H1 (cell line): ENCODE measurements around the gene PCDHB10.

Experiments
- CTCF ChIP-seq, 3 experiments: IDR thresholded peaks; 1 replicate in 2 of 3; 2 replicates in 1 of 3; pipeline versions ENCODE4 v1.5.1 to v1.6.1; 2011; ENCODE audit warnings: low read length in 3 of 3, mild to moderate bottlenecking in 3 of 3, inconsistent platforms in 2 of 3, low read depth in 1 of 3, moderate library complexity in 1 of 3; ENCODE audit not compliant: insufficient read depth in 1 of 3; ENCODE audit errors: control extremely low read depth in 1 of 3
- EP300 ChIP-seq, 2 experiments: IDR thresholded peaks; 1 replicate in 1 of 2; 2 replicates in 1 of 2; pipeline ENCODE4 v1.6.1; 2011 to 2012; ENCODE audit warnings: low read depth in 2 of 2, low read length in 2 of 2, mild to moderate bottlenecking in 2 of 2, borderline replicate concordance in 1 of 2, inconsistent platforms in 1 of 2, moderate library complexity in 1 of 2
- FOSL1 ChIP-seq: IDR thresholded peaks from 2 replicates; pipeline ENCODE4 v1.6.1; 2011; ENCODE audit warnings: mild to moderate bottlenecking, low read depth, low read length, moderate library complexity; ENCODE audit not compliant: insufficient read depth
- MAFK ChIP-seq: IDR thresholded peaks from 2 replicates; pipeline ENCODE4 v1.6.1; 2012; ENCODE audit warnings: low read depth, mild to moderate bottlenecking, improper control_type of control experiment, low read length
- NRF1 ChIP-seq: IDR thresholded peaks from 2 replicates; pipeline ENCODE4 v1.6.1; 2011; ENCODE audit warnings: mild to moderate bottlenecking, low read depth, low read length, improper control_type of control experiment
- POLR2A ChIP-seq, 2 experiments: IDR thresholded peaks; 1 replicate in 1 of 2; 2 replicates in 1 of 2; pipeline ENCODE4 v1.6.1; 2011; ENCODE audit warnings: low read depth in 2 of 2, low read length in 2 of 2, mild to moderate bottlenecking in 2 of 2; ENCODE audit errors: control extremely low read depth in 1 of 2
- RAD21 ChIP-seq, 2 experiments: IDR thresholded peaks in 1 of 2; conservative IDR thresholded peaks in 1 of 2; 2 replicates each; pipeline ENCODE4 v1.6.1; 2011; ENCODE audit warnings: low read depth in 2 of 2, low read length in 2 of 2, improper control_type of control experiment in 1 of 2, inconsistent platforms in 1 of 2, mild to moderate bottlenecking in 1 of 2, moderate library complexity in 1 of 2

- TF ChIP-seq MAFK (no peak), CTCF (IDR thresholded peaks at IDR 0.05; ENCODE audit: control extremely low read depth in 1 of 3, insufficient read depth in 1 of 3, low read depth in 1 of 3, low read length in 3 of 3) (peak; percentile 49 to 82 (median 78)), POLR2A (IDR thresholded peaks at IDR 0.05; ENCODE audit: control extremely low read depth in 1 of 2, low read depth in 2 of 2, low read length in 2 of 2) (no peak), RAD21 (IDR thresholded peaks at IDR 0.05 in 1 of 2, conservative IDR thresholded peaks at IDR 0.05 in 1 of 2; ENCODE audit: low read depth in 2 of 2, low read length in 2 of 2) (peak; percentile 72 to 73), EP300 (IDR thresholded peaks at IDR 0.05; ENCODE audit: borderline replicate concordance in 1 of 2, low read depth in 2 of 2, low read length in 2 of 2) (no peak), FOSL1 (no peak), NRF1 (no peak)
Observed at GRCh38 chr5:141182248-141182647, 9.9 kb upstream of the PCDHB10 start, which contains the start of gene PCDHB16.
